ENCODE data around the gene ZNF280B. TPM values are rescaled to one million over a fixed set of nuclear protein-coding genes. Genes with fewer than 3 reads are reported as not detected.

The ZNF280B gene
- total and polyA plus RNA-seq, 9 of the 15 experiments (the other 6 are each of a cell fraction or from before 2014, with no cell fraction given) = 7.7 to 29.9 (median 20.0) TPM

- TF ChIP-seq CTBP1 (IDR thresholded peaks at IDR 0.05; ENCODE audit: borderline replicate concordance) (no peak), ELF4 (CRISPR knock-in tag; IDR thresholded peaks at IDR 0.05) (no peak), SPI1 (IDR thresholded peaks at IDR 0.05; ENCODE audit: borderline replicate concordance, low read depth, low read length) (no peak), DNMT1 (IDR thresholded peaks at IDR 0.05) (no peak), ZNF140 (CRISPR knock-in tag; IDR thresholded peaks at IDR 0.05) (no peak), SP1 (CRISPR knock-in tag; IDR thresholded peaks at IDR 0.05) (no peak), PRMT5 (CRISPR knock-in tag; IDR thresholded peaks at IDR 0.05) (no peak), ZNF23 (CRISPR knock-in tag; IDR thresholded peaks at IDR 0.05) (no peak), GMEB1 (CRISPR knock-in tag; IDR thresholded peaks at IDR 0.05) (no peak), PTRF (tag; IDR thresholded peaks at IDR 0.05) (0 out of 2 replicates have a peak, but pooled peaks have one; percentile 26), TEAD2 (tag; IDR thresholded peaks at IDR 0.05) (peak; percentile 49; the same call in 1 of the 2 replicates), CBX8 (IDR thresholded peaks at IDR 0.05; ENCODE audit: borderline replicate concordance, extremely low read depth, low read depth, low read length, poor library complexity, severe bottlenecking) (no peak), ZBTB2 (IDR thresholded peaks at IDR 0.05) (no peak), E2F5 (CRISPR knock-in tag; IDR thresholded peaks at IDR 0.05) (no peak), ZNF766 (CRISPR knock-in tag; conservative IDR thresholded peaks at IDR 0.05) (no peak), ELK3 (CRISPR knock-in tag; IDR thresholded peaks at IDR 0.05) (no peak), NFE2L1 (tag; IDR thresholded peaks at IDR 0.05; ENCODE audit: borderline replicate concordance, low read depth) (no peak), ETV6 (IDR thresholded peaks at IDR 0.05; ENCODE audit: borderline replicate concordance in 1 of 2, low read depth in 2 of 2, low read length in 1 of 2) (no peak), ETV6 (CRISPR knock-in tag; IDR thresholded peaks at IDR 0.05; ENCODE audit: borderline replicate concordance) (no peak), CCNT2 (IDR thresholded peaks at IDR 0.05; ENCODE audit: borderline replicate concordance, extremely low read depth, insufficient read length, low read depth, low read length) (no peak), EGR1 (conservative IDR thresholded peaks at IDR 0.05) (no peak), KDM4B (IDR thresholded peaks at IDR 0.05; ENCODE audit: borderline replicate concordance in 2 of 2, low read depth in 1 of 2) (no peak), ZNF133 (CRISPR knock-in tag; IDR thresholded peaks at IDR 0.05) (no peak)
Measured at GRCh38 chr22:22464541-22465054, 43.9 kb downstream of the ZNF280B start (continued).

Data from K562 (cell line).